H9 (cell line): Measurements from ENCODE around the gene USF3. TPM values are rescaled to one million over a fixed set of nuclear protein-coding genes. Genes with fewer than 3 reads are reported as not detected.
A peak's percentile ranks its signal among the peaks of the same experiment; 100 is the strongest.

Experiments
- DNase-seq: peaks from one replicate; pipeline ENCODE4 v3.0.0-alpha.2; 2017
- H2AFZ ChIP-seq: one replicate; pipeline ENCODE4 v1.6.1; 2013; ENCODE audit warnings: mild to moderate bottlenecking, low read length, control low read depth, moderate library complexity
- H2AK5ac ChIP-seq: 2 replicates; pipeline ENCODE4 v1.6.1; 2013; ENCODE audit warnings: low read length, control low read depth, mixed read lengths; ENCODE audit not compliant: insufficient read length
- H2BK120ac ChIP-seq: one replicate; pipeline ENCODE4 v1.6.1; 2013; ENCODE audit warnings: low read depth, mild to moderate bottlenecking, low read length, control low read depth, inconsistent platforms; ENCODE audit not compliant: poor library complexity, severe bottlenecking
- H2BK12ac ChIP-seq: 2 replicates; pipeline ENCODE4 v1.6.1; 2013; ENCODE audit warnings: low read length, control low read depth, mixed read lengths, low read depth; ENCODE audit not compliant: insufficient read length
- H2BK15ac ChIP-seq: 2 replicates; pipeline ENCODE4 v1.6.1; 2013; ENCODE audit warnings: low read depth, low read length, control low read depth
- H2BK20ac ChIP-seq: one replicate; pipeline ENCODE4 v1.6.1; 2013; ENCODE audit warnings: low read depth, mild to moderate bottlenecking, low read length, control low read depth, inconsistent platforms; ENCODE audit not compliant: poor library complexity, severe bottlenecking
- H2BK5ac ChIP-seq: 2 replicates; pipeline ENCODE4 v1.6.1; 2013; ENCODE audit warnings: low read length, control low read depth, mixed read lengths; ENCODE audit not compliant: insufficient read length
- H3K14ac ChIP-seq: 2 replicates; pipeline ENCODE4 v1.6.1; 2013; ENCODE audit warnings: low read length, control low read depth; ENCODE audit not compliant: insufficient read depth
- H3K18ac ChIP-seq: 2 replicates; pipeline ENCODE4 v1.6.1; 2013; ENCODE audit warnings: low read depth, mild to moderate bottlenecking, mixed read lengths, low read length, control low read depth; ENCODE audit not compliant: insufficient read length
- H3K23ac ChIP-seq: 2 replicates; pipeline ENCODE4 v1.6.1; 2013; ENCODE audit warnings: low read length, control low read depth, mixed read lengths, low read depth; ENCODE audit not compliant: insufficient read length
- H3K23me2 ChIP-seq: 2 replicates; pipeline ENCODE4 v1.6.1; 2013; ENCODE audit warnings: low read depth, mild to moderate bottlenecking, mixed read lengths, low read length, control low read depth; ENCODE audit not compliant: insufficient read length, poor library complexity, severe bottlenecking
- H3K27ac ChIP-seq: 2 replicates; pipeline ENCODE4 v1.5.1; 2013; ENCODE audit warnings: low read length, control low read depth, mixed read lengths, low read depth; ENCODE audit not compliant: insufficient read length
- H3K27me3 ChIP-seq: 2 replicates; pipeline ENCODE4 v1.6.1; 2013; ENCODE audit warnings: low read length, control low read depth, inconsistent platforms; ENCODE audit not compliant: insufficient read depth
- H3K4ac ChIP-seq: 2 replicates; pipeline ENCODE4 v1.6.1; 2013; ENCODE audit warnings: low read depth, mild to moderate bottlenecking, control low read depth, inconsistent platforms, low read length, moderate library complexity
- H3K4me1 ChIP-seq: 2 replicates; pipeline ENCODE4 v1.6.1; 2013; ENCODE audit warnings: low read length, control low read depth, inconsistent platforms; ENCODE audit not compliant: insufficient read depth
- H3K4me2 ChIP-seq: 2 replicates; pipeline ENCODE4 v1.6.1; 2013; ENCODE audit warnings: low read length, control low read depth, mixed read lengths; ENCODE audit not compliant: insufficient read length, insufficient read depth
- H3K56ac ChIP-seq: 2 replicates; pipeline ENCODE4 v1.6.1; 2013; ENCODE audit warnings: low read depth, mild to moderate bottlenecking, mixed read lengths, low read length, control low read depth; ENCODE audit not compliant: insufficient read length
- H3K79me1 ChIP-seq: 2 replicates; pipeline ENCODE4 v1.6.1; 2013; ENCODE audit warnings: low read depth, mild to moderate bottlenecking, moderate library complexity, low read length, control low read depth, inconsistent platforms; ENCODE audit not compliant: insufficient read depth, poor library complexity, severe bottlenecking
- H3K79me2 ChIP-seq: 2 replicates; pipeline ENCODE4 v1.6.1; 2013; ENCODE audit warnings: low read length, control low read depth, inconsistent platforms; ENCODE audit not compliant: insufficient read depth
- H3K9ac ChIP-seq: 2 replicates; pipeline ENCODE4 v1.6.1; 2013; ENCODE audit warnings: low read length, control low read depth, mixed read lengths; ENCODE audit not compliant: insufficient read length; ENCODE audit errors: extremely low read depth
- H3K9me3 ChIP-seq: one replicate; pipeline ENCODE4 v1.6.1; 2013; ENCODE audit warnings: low read depth, low read length, inconsistent platforms; ENCODE audit not compliant: control insufficient read depth
- H3T11ph ChIP-seq: one replicate; pipeline ENCODE4 v1.6.1; 2013; ENCODE audit warnings: mild to moderate bottlenecking, low read length, control low read depth, inconsistent platforms
- H4K20me1 ChIP-seq: one replicate; pipeline ENCODE4 v1.6.1; 2013; ENCODE audit not compliant: control insufficient read depth, insufficient read length, insufficient read depth
- H4K5ac ChIP-seq: 2 replicates; pipeline ENCODE4 v1.6.1; 2013; ENCODE audit warnings: low read depth, mild to moderate bottlenecking, mixed read lengths, low read length, control low read depth; ENCODE audit not compliant: insufficient read length
- H4K8ac ChIP-seq: replicated peaks from 2 replicates; pipeline ENCODE4 v1.6.1; 2013; ENCODE audit warnings: low read length, control low read depth, mixed read lengths, low read depth; ENCODE audit not compliant: insufficient read length
- H4K91ac ChIP-seq: 2 replicates; pipeline ENCODE4 v1.6.1; 2013; ENCODE audit warnings: low read depth, mild to moderate bottlenecking, moderate library complexity, mixed read lengths, low read length, control low read depth; ENCODE audit not compliant: insufficient read length
- H3K27ac Mint-ChIP-seq, 3 experiments: 2 replicates in 2 of 3; 3 replicates in 1 of 3; pipeline ENCODE4 v1.8.0; 2020 to 2021; ENCODE audit warnings: mixed read lengths in 3 of 3, mild to moderate bottlenecking in 1 of 3, moderate library complexity in 1 of 3
- H3K27me3 Mint-ChIP-seq: 2 replicates; pipeline ENCODE4 v1.8.0; 2021; ENCODE audit warnings: low read depth, mild to moderate bottlenecking, moderate library complexity, mixed read lengths
- H3K36me3 Mint-ChIP-seq, 3 experiments: 2 replicates in 2 of 3; 3 replicates in 1 of 3; pipeline ENCODE4 v1.8.0; 2020 to 2021; ENCODE audit warnings: low read depth in 3 of 3, mixed read lengths in 3 of 3; ENCODE audit not compliant: insufficient read depth in 1 of 3
- H3K4me1 Mint-ChIP-seq, 2 experiments: 2 replicates each; pipeline ENCODE4 v1.8.0; 2020; ENCODE audit warnings: mixed read lengths in 2 of 2
- H3K4me3 Mint-ChIP-seq, 2 experiments: 2 replicates in 1 of 2; 3 replicates in 1 of 2; pipeline ENCODE4 v1.8.0; 2020 to 2021; ENCODE audit warnings: mild to moderate bottlenecking in 2 of 2, mixed read lengths in 2 of 2, moderate library complexity in 1 of 2
- H3K9me3 Mint-ChIP-seq, 2 experiments: 2 replicates in 1 of 2; 3 replicates in 1 of 2; pipeline ENCODE4 v1.8.0; 2020; ENCODE audit warnings: mild to moderate bottlenecking in 2 of 2, mixed read lengths in 2 of 2, moderate library complexity in 1 of 2
- WGBS: extraction: QIAGEN DNeasy Blood & Tissue Kit; methylation state at CpG from one replicate; pipeline ENCODE4 v1.1.7; 2013; ENCODE audit warnings: missing lambda C conversion rate, low lambda C conversion rate, mixed read lengths; ENCODE audit not compliant: insufficient read length; ENCODE audit errors: extremely low coverage; 5-methylcytosine and 5-hydroxymethylcytosine counted together
- total RNA-seq: library from RNA; stranded (reverse); gene quantifications from 2 replicates; pipeline ENCODE4 v1.2.1, GENCODE V29; 2021
- TF ChIP-seq, protein P1 (sequence below): fragments of 200-600 bp; sonication (generic); conservative IDR thresholded peaks from 3 replicates; pipeline ENCODE4 v1.8.0; 2021; ENCODE audit warnings: antibody characterized with exemption, mild to moderate bottlenecking

USF3 gene
- total RNA-seq, 1 experiment from 2014 or later, result 13.8 TPM

DNA sequence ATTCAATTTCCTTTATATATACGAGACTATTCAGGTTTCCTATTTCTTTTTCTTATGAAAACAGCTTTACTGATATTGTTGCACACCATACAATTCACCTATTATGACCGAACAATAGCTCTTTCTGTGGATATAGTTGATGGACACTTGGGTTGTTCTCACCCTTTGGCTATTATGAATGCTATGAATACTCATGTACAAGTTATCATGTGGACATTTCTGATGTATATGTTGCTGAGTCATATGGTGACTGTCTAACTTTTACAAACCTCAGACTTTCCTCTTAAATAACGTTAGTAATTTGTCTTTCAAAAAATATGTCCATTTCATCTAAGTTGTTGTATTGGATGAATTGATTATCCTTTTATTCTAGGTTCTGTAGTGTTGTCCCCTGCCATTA, 15.7 kb upstream of the USF3 start:
- H3K79me2 ChIP-seq, result no peaks in the 10 kb centered on the region
- no peaks in the 10 kb centered on the region for H4K20me1 ChIP-seq
- H3K27me3 Mint-ChIP-seq, result peaks cover 4% of the 10 kb centered on the region
- no peak overlapping the region for H3K4me3 Mint-ChIP-seq
- no peak overlapping the region for H2BK5ac ChIP-seq
- no peak overlapping the region for H4K8ac ChIP-seq
- H2BK120ac ChIP-seq, result no peak overlapping the region
- no peak for DNase-seq
- H3K23me2 ChIP-seq, result no peaks in the 10 kb centered on the region
- H3K9me3 ChIP-seq, result no peaks in the 10 kb centered on the region
- H2AFZ ChIP-seq, result no peak overlapping the region
- no peak overlapping the region for H2BK12ac ChIP-seq
- H3K18ac ChIP-seq, result no peak overlapping the region
- H3K14ac ChIP-seq, result no peak overlapping the region
- H3T11ph ChIP-seq, result no peak overlapping the region
- H3K4ac ChIP-seq, result no peak overlapping the region
- H3K4me1 Mint-ChIP-seq, result no peaks in the 10 kb centered on the region
- no peak overlapping the region for H2BK20ac ChIP-seq
- H3K36me3 Mint-ChIP-seq, result peaks cover 0 to 5% (median 3%) of the 10 kb centered on the region in 3 experiments; a peak in 4 of 7 replicates
- H3K9me3 Mint-ChIP-seq, result no peaks in the 10 kb centered on the region
- no CpG with 5 or more reads among the region's 3 CpGs for WGBS
- no peak overlapping the region for H4K91ac ChIP-seq
- H3K27ac Mint-ChIP-seq, result peak overlapping the region in 1 of 3 experiments; percentile 55; a peak in 1 of 7 replicates
- H3K4me2 ChIP-seq, result no peak overlapping the region
- H3K4me1 ChIP-seq, result no peaks in the 10 kb centered on the region
- no peaks in the 10 kb centered on the region for H3K27me3 ChIP-seq
- no peak overlapping the region for H3K27ac ChIP-seq
- H3K79me1 ChIP-seq, result no peaks in the 10 kb centered on the region
- H2BK15ac ChIP-seq, result no peak overlapping the region
- no peak overlapping the region for H3K56ac ChIP-seq
- H3K9ac ChIP-seq, result no peak overlapping the region
- TF ChIP-seq, protein P1, sequence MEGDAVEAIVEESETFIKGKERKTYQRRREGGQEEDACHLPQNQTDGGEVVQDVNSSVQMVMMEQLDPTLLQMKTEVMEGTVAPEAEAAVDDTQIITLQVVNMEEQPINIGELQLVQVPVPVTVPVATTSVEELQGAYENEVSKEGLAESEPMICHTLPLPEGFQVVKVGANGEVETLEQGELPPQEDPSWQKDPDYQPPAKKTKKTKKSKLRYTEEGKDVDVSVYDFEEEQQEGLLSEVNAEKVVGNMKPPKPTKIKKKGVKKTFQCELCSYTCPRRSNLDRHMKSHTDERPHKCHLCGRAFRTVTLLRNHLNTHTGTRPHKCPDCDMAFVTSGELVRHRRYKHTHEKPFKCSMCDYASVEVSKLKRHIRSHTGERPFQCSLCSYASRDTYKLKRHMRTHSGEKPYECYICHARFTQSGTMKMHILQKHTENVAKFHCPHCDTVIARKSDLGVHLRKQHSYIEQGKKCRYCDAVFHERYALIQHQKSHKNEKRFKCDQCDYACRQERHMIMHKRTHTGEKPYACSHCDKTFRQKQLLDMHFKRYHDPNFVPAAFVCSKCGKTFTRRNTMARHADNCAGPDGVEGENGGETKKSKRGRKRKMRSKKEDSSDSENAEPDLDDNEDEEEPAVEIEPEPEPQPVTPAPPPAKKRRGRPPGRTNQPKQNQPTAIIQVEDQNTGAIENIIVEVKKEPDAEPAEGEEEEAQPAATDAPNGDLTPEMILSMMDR, result no peak
- H4K5ac ChIP-seq, result no peak overlapping the region
- no peak overlapping the region for H3K23ac ChIP-seq
- H2AK5ac ChIP-seq, result no peak overlapping the region
